Ecto neural progenitor cell (in vitro differentiated cells): ENCODE results near the gene DNAAF6.
A peak's percentile ranks its signal among the peaks of the same experiment; 100 is the strongest.
"Not testable (repeated sequence)": the region's sequence is repeated elsewhere in the genome, so short reads cannot be mapped to it uniquely, and the experiment has no call there.

Experiments
- DNase-seq: peaks from one replicate; pipeline ENCODE4 v3.0.0-alpha.2; 2018; ENCODE audit warnings: low spot score

Gene DNAAF6

GRCh38 chrX:107205770-107206696 lies at the start of gene DNAAF6, which contains the start of gene NUP62CL:
TSS of gene DNAAF6 (plus strand) at chrX:107206611. CDS start at chrX:107212876, 6,265 bp downstream.
TSS of gene NUP62CL (minus strand) at chrX:107206433. CDS start at chrX:107175146, 31,287 bp downstream.
- DNase-seq: peak; percentile 89

DNA sequence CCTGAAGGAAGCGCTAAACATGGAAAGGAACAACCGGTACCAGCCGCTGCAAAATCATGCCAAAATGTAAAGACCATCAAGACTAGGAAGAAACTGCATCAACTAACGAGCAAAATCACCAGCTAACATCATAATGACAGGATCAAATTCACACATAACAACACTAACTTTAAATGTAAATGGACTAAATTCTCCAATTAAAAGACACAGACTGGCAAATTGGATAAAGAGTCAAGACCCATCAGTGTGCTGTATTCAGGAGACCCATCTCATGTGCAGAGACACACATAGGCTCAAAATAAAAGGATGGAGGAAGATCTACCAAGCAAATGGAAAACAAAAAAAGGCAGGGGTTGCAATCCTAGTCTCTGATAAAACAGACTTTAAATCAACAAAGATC lies 48.8 kb upstream of the DNAAF6 start:
- not testable (repeated sequence) for DNase-seq

- no peak for DNase-seq
Observed at GRCh38 chrX:107167163-107167921, 39.1 kb upstream of the DNAAF6 start.

- no peak for DNase-seq
Observed at GRCh38 chrX:107168257-107168656, 38.2 kb upstream of the DNAAF6 start.

- no peak for DNase-seq
Observed at GRCh38 chrX:107168712-107169111, 37.7 kb upstream of the DNAAF6 start.

DNA sequence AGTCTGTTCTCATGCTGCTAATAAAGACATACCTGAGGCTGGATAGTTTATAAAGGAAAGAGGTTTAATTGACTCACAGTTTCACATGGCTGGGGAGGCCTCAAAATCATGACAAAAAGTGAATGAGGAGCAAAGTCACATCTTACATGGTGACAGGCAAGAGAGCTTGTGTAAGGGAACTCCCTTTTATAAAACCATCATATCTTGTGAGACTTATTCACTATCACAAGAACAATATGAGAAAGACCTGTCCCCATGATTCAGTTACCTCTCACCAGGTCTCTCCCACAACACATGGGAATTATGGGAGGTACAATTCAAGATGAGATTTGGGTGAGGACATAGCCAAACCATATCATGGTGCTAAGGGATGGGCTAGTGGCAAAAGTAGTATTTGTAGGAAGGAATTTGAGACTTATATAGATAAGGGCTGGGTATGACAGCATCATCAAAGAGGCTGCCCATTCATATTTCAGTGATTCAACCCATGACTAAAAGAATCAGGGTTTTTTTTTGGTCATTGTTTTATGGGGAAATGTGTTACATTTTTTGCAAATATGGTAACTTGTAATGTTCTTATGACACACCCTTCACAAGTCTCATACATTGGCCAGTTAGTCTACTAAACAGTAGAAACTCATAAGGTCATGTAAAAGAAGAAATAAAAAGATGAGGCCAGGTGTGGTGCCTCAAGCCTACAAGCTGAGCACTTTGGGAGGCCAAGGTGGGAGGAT lies 34.9 kb upstream of the DNAAF6 start:
- DNase-seq: no peak

GRCh38 chrX:107197319-107197718 lies 9.1 kb upstream of the DNAAF6 start:
- no peak for DNase-seq

- not testable (repeated sequence) for DNase-seq
Observed at GRCh38 chrX:107198074-107198473, 8.3 kb upstream of the DNAAF6 start.

- DNase-seq: no peak
Observed at GRCh38 chrX:107199491-107199890, 6.9 kb upstream of the DNAAF6 start.

GRCh38 chrX:107204068-107204605 lies 2.3 kb upstream of the DNAAF6 start:
- DNase-seq: no peak

DNA sequence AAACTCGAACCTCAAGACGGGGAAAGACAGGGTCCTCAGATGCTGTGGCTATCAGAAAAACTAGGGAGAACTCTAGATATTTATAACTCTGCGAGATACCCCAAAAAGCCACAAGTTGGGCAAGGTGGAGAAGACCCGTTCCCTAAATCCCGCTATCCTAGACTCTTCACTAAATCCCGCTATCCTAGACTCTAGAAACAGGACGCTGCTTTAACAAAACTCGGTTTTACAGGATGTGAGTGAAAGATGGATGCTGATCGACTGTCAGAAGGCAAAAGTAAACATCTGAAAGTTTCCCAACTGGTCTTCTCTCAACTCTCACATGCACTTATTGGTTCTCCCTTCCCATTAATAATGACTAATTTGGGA lies 270 bp downstream of the DNAAF6 start:
- DNase-seq: no peak

DNA sequence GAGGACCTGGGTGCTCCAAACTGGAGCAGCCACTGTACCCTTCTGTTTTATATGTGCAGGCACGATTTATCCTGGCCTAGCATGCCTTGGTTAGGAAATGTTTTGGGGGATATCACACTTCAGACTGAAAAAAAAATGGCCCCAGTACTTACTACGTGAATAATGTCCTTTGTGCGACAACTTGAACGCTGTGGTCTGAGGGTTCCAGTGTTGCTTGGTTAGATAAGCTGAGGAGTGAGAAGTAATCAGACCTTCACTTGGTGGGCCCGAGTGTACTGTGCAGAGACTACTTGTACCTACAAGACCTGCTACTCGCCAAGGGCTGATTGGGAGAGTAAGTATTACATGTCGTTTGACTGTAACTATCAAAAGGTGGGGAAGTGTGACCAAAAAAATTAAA lies 678 bp downstream of the DNAAF6 start:
- no peak for DNase-seq

- DNase-seq: no peak
Observed at GRCh38 chrX:107207943-107208342, 1.5 kb downstream of the DNAAF6 start.

DNA sequence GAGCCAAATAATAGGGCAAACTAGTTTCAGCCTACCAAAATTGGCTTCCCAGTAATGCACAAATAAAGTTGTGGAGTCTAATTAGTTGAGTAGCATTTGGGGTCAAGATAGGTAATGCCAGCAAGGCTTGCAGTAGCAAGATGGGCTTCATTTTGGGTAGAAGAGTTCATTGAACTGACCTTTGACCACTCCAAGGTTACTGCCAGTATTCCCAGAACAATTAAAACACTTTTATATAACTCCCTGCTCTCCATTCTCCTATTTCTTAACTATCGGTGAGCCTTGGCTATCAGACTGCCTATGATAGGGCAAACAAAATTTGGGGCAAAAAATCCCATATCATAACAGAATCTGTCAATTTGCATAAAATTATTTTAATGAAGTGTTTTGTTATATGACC lies 7.1 kb downstream of the DNAAF6 start:
- DNase-seq: no peak

GRCh38 chrX:107226757-107227156 lies 20.3 kb downstream of the DNAAF6 start:
- no peak for DNase-seq

DNA sequence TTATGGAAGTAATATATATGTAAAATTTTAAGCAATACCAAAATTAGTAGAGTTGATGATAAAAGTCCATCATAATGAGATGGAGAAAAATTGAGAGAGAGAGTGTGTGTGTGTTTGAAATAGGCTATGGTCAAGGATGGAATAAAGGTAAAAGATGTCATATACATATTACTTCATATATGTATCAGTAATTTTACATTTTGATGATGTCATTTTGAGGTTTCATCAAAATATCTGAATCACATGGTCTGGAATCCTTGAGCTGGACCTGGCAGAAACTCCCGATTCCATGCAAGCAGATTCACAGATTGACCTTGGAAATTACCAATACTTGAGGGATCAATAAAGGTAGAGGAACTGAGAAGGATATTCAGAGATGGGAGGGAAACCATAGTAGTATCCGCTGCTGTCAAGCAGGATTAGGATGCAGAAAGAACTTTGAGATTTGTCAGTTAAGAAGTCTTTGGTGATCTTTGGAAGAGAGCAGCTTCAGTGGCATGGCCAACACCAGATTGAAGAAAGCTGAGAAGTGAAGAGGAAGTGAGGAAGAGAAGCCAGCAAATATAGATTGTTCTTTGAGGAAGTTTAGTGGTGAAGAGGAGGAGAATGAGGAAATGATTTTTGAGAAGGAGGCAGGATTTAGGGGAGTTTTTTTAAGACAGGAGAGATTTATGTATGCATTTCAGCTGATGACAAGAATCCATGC lies 21.5 kb downstream of the DNAAF6 start:
- DNase-seq: no peak

- no peak for DNase-seq
Observed at GRCh38 chrX:107228486-107228819, 22.0 kb downstream of the DNAAF6 start.

- DNase-seq: peak; percentile 69
Observed at GRCh38 chrX:107272431-107272921, 66.1 kb downstream of the DNAAF6 start.

DNA sequence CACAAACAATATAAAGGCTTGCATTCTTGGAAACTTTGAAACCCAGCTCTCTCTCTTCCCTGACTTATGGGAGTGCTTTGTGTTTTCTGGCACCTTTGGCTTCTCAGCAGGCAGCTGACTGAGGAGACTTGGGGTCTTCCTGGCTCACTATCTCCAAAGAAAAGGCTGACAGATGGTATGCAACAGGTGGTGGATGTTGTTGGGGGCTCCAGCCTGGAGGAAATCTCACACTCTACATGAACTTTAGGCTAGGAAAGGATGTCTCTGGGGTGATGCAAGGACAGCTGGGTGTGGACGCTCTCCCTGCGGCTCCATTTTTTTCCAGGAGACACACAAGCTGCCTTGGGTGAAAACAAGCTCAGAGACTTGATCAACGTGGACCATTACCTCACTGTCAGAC lies 67.4 kb downstream of the DNAAF6 start:
- no peak for DNase-seq

GRCh38 chrX:107288676-107289075 lies 82.3 kb downstream of the DNAAF6 start:
- DNase-seq: no peak

- no peak for DNase-seq
Observed at GRCh38 chrX:107290019-107290418, 83.6 kb downstream of the DNAAF6 start.
